WTC11 (cell line): ENCODE measurements around the gene ZNF304. TPM values are rescaled to one million over a fixed set of nuclear protein-coding genes. Genes with fewer than 3 reads are reported as not detected.

Experiments used
- FOXP1 ChIP-seq: sonication (generic); formaldehyde crosslinking; IDR thresholded peaks from 2 replicates; pipeline ENCODE4 v1.8.0; 2022; ENCODE audit warnings: missing genetic modification reagents, mild to moderate bottlenecking, moderate library complexity, borderline replicate concordance
- GABPB1 ChIP-seq: sonication (generic); formaldehyde crosslinking; IDR thresholded peaks from 2 replicates; pipeline ENCODE4 v1.8.1; 2023; ENCODE audit warnings: mild to moderate bottlenecking, missing genetic modification reagents
- HMGA2 ChIP-seq: fragments of 250-450 bp; sonication (Bioruptor Pico); IDR thresholded peaks from 2 replicates; pipeline ENCODE4 v1.4.0; 2021; ENCODE audit warnings: mild to moderate bottlenecking, moderate library complexity
- IRF2 ChIP-seq: sonication (generic); formaldehyde crosslinking; IDR thresholded peaks from 2 replicates; pipeline ENCODE4 v1.8.0; 2022; ENCODE audit warnings: low read depth, missing genetic modification reagents, borderline replicate concordance
- JAZF1 ChIP-seq: fragments of 250-450 bp; sonication (Bioruptor Pico); IDR thresholded peaks from 2 replicates; pipeline ENCODE4 v1.9.0; 2021; ENCODE audit warnings: moderate library complexity, mild to moderate bottlenecking, inconsistent platforms
- KAT7 ChIP-seq: sonication (generic); formaldehyde crosslinking; IDR thresholded peaks from 2 replicates; pipeline ENCODE4 v1.8.1; 2023; ENCODE audit warnings: missing genetic modification reagents, mild to moderate bottlenecking, borderline replicate concordance
- NFE2L1 ChIP-seq: sonication (generic); formaldehyde crosslinking; IDR thresholded peaks from 2 replicates; pipeline ENCODE4 v1.8.1; 2023; ENCODE audit warnings: missing genetic modification reagents
- PRRX2 ChIP-seq: fragments of 250-450 bp; sonication (Bioruptor Pico); IDR thresholded peaks from 2 replicates; pipeline ENCODE4 v1.8.0; 2021; ENCODE audit warnings: mild to moderate bottlenecking
- TEAD1 ChIP-seq: sonication (generic); formaldehyde crosslinking; IDR thresholded peaks from 2 replicates; pipeline ENCODE4 v1.8.0; 2022; ENCODE audit warnings: mild to moderate bottlenecking, missing genetic modification reagents
- TEAD4 ChIP-seq: sonication (generic); formaldehyde crosslinking; IDR thresholded peaks from 2 replicates; pipeline ENCODE4 v1.8.0; 2022; ENCODE audit warnings: mild to moderate bottlenecking, missing genetic modification reagents
- ZNF138 ChIP-seq: sonication (generic); formaldehyde crosslinking; conservative IDR thresholded peaks from 2 replicates; pipeline ENCODE4 v1.8.1; 2022; ENCODE audit warnings: mild to moderate bottlenecking, moderate library complexity, missing genetic modification reagents
- ZNF219 ChIP-seq: sonication (generic); formaldehyde crosslinking; IDR thresholded peaks from 2 replicates; pipeline ENCODE4 v1.8.0; 2023; ENCODE audit warnings: missing genetic modification reagents, mild to moderate bottlenecking, borderline replicate concordance
- ZNF232 ChIP-seq: sonication (generic); formaldehyde crosslinking; IDR thresholded peaks from 2 replicates; pipeline ENCODE4 v1.8.0; 2022; ENCODE audit warnings: mild to moderate bottlenecking, missing genetic modification reagents
- ZNF263 ChIP-seq: sonication (generic); formaldehyde crosslinking; IDR thresholded peaks from 2 replicates; pipeline ENCODE4 v1.8.1; 2022; ENCODE audit warnings: low read depth, mild to moderate bottlenecking, moderate library complexity, missing genetic modification reagents
- total RNA-seq: library from RNA; stranded (reverse); gene quantifications from 3 replicates; pipeline ENCODE4 v1.2.3, GENCODE V29; 2021
- TF ChIP-seq, protein P1 (sequence below): sonication (generic); formaldehyde crosslinking; IDR thresholded peaks from 2 replicates; pipeline ENCODE4 v1.8.1; 2022; ENCODE audit warnings: low read depth, mild to moderate bottlenecking, moderate library complexity, missing genetic modification reagents, borderline replicate concordance
- TF ChIP-seq, protein P2 (sequence below): sonication (generic); formaldehyde crosslinking; IDR thresholded peaks from 2 replicates; pipeline ENCODE4 v1.8.1; 2023; ENCODE audit warnings: mild to moderate bottlenecking, missing genetic modification reagents
- TF ChIP-seq, protein P3 (sequence below): sonication (generic); formaldehyde crosslinking; IDR thresholded peaks from 2 replicates; pipeline ENCODE4 v1.8.0; 2023; ENCODE audit warnings: missing genetic modification reagents
- TF ChIP-seq, protein P4 (sequence below): sonication (generic); formaldehyde crosslinking; IDR thresholded peaks from 2 replicates; pipeline ENCODE4 v1.8.1; 2023; ENCODE audit warnings: mild to moderate bottlenecking, missing genetic modification reagents, moderate library complexity
- TF ChIP-seq, protein P5 (sequence below): sonication (generic); formaldehyde crosslinking; IDR thresholded peaks from 2 replicates; pipeline ENCODE4 v1.8.1; 2023; ENCODE audit warnings: mild to moderate bottlenecking, moderate library complexity, missing genetic modification reagents
- TF ChIP-seq, protein P6 (sequence below): fragments of 250-450 bp; sonication (Bioruptor Pico); IDR thresholded peaks from 2 replicates; pipeline ENCODE4 v1.9.0; 2021; ENCODE audit warnings: mild to moderate bottlenecking, borderline replicate concordance
- TF ChIP-seq, protein P7 (sequence below): fragments of 250-450 bp; sonication (Bioruptor Pico); conservative IDR thresholded peaks from 2 replicates; pipeline ENCODE4 v1.9.0; 2021; ENCODE audit warnings: mild to moderate bottlenecking
- TF ChIP-seq, protein P8 (sequence below): fragments of 250-450 bp; sonication (Bioruptor Pico); IDR thresholded peaks from 2 replicates; pipeline ENCODE4 v1.9.0; 2021; ENCODE audit warnings: mild to moderate bottlenecking

ZNF304 gene
- total RNA-seq, 1 experiment from 2014 or later: 11.0 TPM

DNA sequence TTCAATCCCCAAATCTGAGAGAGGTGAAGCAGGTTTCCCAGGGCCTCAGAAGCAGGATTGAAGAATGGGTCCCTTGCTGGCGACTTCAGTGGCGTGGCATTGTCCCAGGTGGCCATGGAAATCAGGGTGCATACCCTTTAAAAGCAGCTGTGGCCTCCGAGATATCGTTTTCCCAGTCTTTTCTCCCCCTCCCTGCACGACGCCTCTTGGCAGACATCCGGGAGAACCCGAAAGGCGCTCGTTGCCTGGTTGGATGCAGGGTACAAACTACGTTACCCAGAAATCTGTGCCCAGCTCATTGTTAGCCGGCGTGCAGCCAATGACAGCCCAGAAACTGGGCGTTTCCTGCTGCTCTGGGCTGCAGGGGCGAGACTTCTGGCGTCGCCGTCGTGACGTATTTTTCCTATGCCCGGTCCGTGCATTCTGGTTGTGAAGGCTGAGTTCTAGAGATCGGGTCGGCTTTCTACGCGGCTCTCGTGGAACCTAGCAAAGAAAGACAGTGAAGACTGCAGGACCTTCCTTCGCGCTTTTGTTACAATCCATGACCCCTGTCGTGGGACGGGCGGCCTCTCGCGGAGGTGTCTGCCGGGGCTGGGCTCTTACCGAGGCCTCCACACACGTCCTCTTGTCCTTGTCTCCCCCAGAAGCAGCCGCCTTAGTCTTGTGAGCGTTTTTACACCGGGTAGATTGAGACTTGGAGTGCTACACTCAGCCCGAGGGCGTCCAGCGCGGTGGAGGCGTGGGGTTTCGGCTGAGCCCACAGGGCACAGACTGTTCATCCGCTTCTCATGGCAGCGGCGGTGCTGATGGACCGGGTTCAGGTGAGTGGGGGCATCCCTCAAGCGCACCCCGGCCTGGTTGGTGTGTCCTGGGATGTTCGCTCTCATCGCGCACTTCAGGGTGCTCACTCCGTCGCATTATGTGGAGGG is at the start of gene ZNF304 (continued):
- TF ChIP-seq GABPB1 (CRISPR knock-in tag) (peak; percentile 50; the same call in 1 of the 2 replicates), FOXP1 (CRISPR knock-in tag) (peak; percentile 10; the same call in 1 of the 2 replicates), TEAD1 (CRISPR knock-in tag) (no peak), ZNF219 (CRISPR knock-in tag) (no peak), HMGA2 (no peak), PRRX2 (CRISPR knock-in tag) (no peak), IRF2 (CRISPR knock-in tag) (no peak), ZNF138 (no peak), TEAD4 (CRISPR knock-in tag) (no peak), ZNF263 (CRISPR knock-in tag) (no peak), JAZF1 (CRISPR knock-in tag) (no peak), ZNF232 (no peak), NFE2L1 (no peak), KAT7 (CRISPR knock-in tag) (no peak)
- TF ChIP-seq, protein P1, sequence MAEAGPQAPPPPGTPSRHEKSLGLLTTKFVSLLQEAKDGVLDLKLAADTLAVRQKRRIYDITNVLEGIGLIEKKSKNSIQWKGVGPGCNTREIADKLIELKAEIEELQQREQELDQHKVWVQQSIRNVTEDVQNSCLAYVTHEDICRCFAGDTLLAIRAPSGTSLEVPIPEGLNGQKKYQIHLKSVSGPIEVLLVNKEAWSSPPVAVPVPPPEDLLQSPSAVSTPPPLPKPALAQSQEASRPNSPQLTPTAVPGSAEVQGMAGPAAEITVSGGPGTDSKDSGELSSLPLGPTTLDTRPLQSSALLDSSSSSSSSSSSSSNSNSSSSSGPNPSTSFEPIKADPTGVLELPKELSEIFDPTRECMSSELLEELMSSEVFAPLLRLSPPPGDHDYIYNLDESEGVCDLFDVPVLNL (CRISPR knock-in tag): no peak
- TF ChIP-seq, protein P2, sequence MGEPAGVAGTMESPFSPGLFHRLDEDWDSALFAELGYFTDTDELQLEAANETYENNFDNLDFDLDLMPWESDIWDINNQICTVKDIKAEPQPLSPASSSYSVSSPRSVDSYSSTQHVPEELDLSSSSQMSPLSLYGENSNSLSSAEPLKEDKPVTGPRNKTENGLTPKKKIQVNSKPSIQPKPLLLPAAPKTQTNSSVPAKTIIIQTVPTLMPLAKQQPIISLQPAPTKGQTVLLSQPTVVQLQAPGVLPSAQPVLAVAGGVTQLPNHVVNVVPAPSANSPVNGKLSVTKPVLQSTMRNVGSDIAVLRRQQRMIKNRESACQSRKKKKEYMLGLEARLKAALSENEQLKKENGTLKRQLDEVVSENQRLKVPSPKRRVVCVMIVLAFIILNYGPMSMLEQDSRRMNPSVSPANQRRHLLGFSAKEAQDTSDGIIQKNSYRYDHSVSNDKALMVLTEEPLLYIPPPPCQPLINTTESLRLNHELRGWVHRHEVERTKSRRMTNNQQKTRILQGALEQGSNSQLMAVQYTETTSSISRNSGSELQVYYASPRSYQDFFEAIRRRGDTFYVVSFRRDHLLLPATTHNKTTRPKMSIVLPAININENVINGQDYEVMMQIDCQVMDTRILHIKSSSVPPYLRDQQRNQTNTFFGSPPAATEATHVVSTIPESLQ (CRISPR knock-in tag): no peak
- TF ChIP-seq, protein P3, sequence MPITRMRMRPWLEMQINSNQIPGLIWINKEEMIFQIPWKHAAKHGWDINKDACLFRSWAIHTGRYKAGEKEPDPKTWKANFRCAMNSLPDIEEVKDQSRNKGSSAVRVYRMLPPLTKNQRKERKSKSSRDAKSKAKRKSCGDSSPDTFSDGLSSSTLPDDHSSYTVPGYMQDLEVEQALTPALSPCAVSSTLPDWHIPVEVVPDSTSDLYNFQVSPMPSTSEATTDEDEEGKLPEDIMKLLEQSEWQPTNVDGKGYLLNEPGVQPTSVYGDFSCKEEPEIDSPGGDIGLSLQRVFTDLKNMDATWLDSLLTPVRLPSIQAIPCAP: no peak
- TF ChIP-seq, protein P4, sequence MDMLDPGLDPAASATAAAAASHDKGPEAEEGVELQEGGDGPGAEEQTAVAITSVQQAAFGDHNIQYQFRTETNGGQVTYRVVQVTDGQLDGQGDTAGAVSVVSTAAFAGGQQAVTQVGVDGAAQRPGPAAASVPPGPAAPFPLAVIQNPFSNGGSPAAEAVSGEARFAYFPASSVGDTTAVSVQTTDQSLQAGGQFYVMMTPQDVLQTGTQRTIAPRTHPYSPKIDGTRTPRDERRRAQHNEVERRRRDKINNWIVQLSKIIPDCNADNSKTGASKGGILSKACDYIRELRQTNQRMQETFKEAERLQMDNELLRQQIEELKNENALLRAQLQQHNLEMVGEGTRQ: no peak
- TF ChIP-seq, protein P5, sequence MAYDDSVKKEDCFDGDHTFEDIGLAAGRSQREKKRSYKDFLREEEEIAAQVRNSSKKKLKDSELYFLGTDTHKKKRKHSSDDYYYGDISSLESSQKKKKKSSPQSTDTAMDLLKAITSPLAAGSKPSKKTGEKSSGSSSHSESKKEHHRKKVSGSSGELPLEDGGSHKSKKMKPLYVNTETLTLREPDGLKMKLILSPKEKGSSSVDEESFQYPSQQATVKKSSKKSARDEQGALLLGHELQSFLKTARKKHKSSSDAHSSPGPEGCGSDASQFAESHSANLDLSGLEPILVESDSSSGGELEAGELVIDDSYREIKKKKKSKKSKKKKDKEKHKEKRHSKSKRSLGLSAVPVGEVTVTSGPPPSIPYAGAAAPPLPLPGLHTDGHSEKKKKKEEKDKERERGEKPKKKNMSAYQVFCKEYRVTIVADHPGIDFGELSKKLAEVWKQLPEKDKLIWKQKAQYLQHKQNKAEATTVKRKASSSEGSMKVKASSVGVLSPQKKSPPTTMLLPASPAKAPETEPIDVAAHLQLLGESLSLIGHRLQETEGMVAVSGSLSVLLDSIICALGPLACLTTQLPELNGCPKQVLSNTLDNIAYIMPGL (CRISPR knock-in tag): no peak
- TF ChIP-seq, protein P6, sequence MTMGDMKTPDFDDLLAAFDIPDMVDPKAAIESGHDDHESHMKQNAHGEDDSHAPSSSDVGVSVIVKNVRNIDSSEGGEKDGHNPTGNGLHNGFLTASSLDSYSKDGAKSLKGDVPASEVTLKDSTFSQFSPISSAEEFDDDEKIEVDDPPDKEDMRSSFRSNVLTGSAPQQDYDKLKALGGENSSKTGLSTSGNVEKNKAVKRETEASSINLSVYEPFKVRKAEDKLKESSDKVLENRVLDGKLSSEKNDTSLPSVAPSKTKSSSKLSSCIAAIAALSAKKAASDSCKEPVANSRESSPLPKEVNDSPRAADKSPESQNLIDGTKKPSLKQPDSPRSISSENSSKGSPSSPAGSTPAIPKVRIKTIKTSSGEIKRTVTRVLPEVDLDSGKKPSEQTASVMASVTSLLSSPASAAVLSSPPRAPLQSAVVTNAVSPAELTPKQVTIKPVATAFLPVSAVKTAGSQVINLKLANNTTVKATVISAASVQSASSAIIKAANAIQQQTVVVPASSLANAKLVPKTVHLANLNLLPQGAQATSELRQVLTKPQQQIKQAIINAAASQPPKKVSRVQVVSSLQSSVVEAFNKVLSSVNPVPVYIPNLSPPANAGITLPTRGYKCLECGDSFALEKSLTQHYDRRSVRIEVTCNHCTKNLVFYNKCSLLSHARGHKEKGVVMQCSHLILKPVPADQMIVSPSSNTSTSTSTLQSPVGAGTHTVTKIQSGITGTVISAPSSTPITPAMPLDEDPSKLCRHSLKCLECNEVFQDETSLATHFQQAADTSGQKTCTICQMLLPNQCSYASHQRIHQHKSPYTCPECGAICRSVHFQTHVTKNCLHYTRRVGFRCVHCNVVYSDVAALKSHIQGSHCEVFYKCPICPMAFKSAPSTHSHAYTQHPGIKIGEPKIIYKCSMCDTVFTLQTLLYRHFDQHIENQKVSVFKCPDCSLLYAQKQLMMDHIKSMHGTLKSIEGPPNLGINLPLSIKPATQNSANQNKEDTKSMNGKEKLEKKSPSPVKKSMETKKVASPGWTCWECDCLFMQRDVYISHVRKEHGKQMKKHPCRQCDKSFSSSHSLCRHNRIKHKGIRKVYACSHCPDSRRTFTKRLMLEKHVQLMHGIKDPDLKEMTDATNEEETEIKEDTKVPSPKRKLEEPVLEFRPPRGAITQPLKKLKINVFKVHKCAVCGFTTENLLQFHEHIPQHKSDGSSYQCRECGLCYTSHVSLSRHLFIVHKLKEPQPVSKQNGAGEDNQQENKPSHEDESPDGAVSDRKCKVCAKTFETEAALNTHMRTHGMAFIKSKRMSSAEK (CRISPR knock-in tag): no peak
- TF ChIP-seq, protein P7, sequence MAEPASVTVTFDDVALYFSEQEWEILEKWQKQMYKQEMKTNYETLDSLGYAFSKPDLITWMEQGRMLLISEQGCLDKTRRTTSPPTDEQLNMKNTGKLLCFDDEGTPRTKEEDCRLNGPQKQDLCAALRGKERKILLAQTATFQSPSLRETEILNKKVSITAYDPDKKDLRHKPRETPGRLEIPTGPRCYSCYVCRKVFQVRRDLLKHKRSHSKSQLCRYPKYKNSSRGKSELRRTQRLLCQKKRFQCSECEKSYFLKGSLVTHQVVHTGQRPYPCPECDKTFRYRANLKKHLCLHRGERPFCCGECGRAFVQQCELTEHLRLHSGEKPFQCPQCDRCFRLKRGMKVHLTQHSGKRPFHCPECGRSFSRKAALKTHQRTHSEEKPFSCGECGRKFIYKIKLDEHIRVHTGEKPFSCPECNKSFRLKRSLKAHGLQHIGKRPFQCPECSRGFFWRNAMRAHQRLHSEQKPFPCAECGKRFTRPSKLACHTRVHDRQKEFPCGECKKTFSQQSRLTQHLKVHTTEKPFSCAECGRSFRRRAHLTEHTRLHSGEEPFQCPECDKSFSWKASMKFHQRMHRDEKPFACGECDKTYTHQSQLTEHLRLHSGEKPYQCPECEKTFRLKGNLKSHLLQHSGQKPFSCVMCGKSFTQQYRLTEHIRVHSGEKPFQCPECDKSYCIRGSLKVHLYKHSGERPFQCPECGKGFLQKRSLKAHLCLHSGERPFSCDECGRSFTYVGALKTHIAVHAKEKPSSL (CRISPR knock-in tag): no peak
- TF ChIP-seq, protein P8, sequence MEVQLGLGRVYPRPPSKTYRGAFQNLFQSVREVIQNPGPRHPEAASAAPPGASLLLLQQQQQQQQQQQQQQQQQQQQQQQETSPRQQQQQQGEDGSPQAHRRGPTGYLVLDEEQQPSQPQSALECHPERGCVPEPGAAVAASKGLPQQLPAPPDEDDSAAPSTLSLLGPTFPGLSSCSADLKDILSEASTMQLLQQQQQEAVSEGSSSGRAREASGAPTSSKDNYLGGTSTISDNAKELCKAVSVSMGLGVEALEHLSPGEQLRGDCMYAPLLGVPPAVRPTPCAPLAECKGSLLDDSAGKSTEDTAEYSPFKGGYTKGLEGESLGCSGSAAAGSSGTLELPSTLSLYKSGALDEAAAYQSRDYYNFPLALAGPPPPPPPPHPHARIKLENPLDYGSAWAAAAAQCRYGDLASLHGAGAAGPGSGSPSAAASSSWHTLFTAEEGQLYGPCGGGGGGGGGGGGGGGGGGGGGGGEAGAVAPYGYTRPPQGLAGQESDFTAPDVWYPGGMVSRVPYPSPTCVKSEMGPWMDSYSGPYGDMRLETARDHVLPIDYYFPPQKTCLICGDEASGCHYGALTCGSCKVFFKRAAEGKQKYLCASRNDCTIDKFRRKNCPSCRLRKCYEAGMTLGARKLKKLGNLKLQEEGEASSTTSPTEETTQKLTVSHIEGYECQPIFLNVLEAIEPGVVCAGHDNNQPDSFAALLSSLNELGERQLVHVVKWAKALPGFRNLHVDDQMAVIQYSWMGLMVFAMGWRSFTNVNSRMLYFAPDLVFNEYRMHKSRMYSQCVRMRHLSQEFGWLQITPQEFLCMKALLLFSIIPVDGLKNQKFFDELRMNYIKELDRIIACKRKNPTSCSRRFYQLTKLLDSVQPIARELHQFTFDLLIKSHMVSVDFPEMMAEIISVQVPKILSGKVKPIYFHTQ (CRISPR knock-in tag): no peak
